ENCODE data around the gene DNAH10.

Gene DNAH10

GRCh38 chr12:123761841-123762714 lies at the start of gene DNAH10:
DNAH10 (plus strand) TSS chr12:123762301; CDS start chr12:123762337, 36 bp downstream.
- in situ Hi-C loops (cut with MboI; ENCODE audit: low sequenced_read_pairs) = no loop called here

DNA sequence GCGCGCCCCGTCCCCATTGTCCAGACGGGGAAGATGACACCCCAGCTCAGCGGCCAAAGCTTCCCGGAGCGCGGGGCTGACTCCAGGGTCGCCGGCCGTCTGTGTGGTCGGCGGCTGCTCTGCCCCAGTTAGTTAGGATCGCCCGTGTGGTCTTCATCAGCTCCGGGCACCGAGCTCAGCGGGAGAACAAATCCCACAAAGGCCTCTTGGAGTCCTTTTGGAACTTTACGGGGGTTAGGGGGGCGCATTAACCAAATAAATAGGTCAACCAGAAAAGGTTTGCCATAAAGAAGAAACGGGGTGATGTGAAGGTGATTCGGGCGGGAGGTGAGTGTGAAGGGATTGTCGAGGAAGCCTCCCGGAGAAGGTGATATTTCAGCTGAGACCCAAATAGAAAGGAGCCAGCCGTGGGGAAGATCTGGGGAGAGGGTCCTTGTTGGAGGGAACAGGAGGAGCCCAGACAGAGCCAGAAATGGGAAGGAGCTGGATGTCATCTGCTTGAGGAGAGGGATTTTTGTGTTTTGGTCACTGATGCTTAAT lies 49.3 kb upstream of the DNAH10 start:
- in situ Hi-C loops (cut with MboI; ENCODE audit: low sequenced_read_pairs) = no loop called here

- in situ Hi-C loops (cut with MboI; ENCODE audit: low sequenced_read_pairs) = no loop called here
These were observed 48.7 kb upstream of the DNAH10 start for GRCh38 chr12:123713398-123713797.

GRCh38 chr12:123713823-123714585 lies 48.1 kb upstream of the DNAH10 start:
- in situ Hi-C loops (cut with MboI; ENCODE audit: low sequenced_read_pairs) = no loop called here

GRCh38 chr12:123715195-123715594 lies 46.9 kb upstream of the DNAH10 start:
- in situ Hi-C loops (cut with MboI; ENCODE audit: low sequenced_read_pairs) = no loop called here

DNA sequence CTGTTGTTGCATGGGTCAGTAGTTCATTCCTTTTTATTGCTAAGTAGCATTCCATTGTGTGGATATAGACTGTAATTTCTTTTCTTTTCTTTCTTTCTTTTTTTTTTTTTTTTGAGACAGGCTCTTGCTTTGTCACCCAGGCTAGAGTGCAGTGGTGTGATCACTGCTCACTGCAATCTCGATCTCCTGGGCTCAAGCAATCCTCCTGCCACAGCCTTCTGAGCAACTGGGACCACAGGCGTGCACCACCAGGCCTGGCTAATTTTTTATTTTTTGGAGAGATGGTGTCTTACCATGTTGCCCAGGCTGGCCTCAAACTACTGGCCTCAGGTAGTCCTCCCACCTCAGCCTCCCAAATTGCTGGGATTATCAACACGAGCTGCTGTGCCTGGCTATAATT lies 44.8 kb upstream of the DNAH10 start:
- in situ Hi-C loops (cut with MboI; ENCODE audit: low sequenced_read_pairs) = no loop called here

- in situ Hi-C loops (cut with MboI; ENCODE audit: low sequenced_read_pairs) = no loop called here
These were observed 41.8 kb upstream of the DNAH10 start for GRCh38 chr12:123720141-123720814.

- in situ Hi-C loops (cut with MboI; ENCODE audit: low sequenced_read_pairs) = no loop called here
These were observed 40.9 kb upstream of the DNAH10 start for GRCh38 chr12:123721245-123721644.

GRCh38 chr12:123723011-123723410 lies 39.1 kb upstream of the DNAH10 start:
- in situ Hi-C loops (cut with MboI; ENCODE audit: low sequenced_read_pairs) = no loop called here

GRCh38 chr12:123723765-123724164 lies 38.3 kb upstream of the DNAH10 start:
- in situ Hi-C loops (cut with MboI; ENCODE audit: low sequenced_read_pairs) = no loop called here

GRCh38 chr12:123726244-123726643 lies 35.9 kb upstream of the DNAH10 start:
- in situ Hi-C loops (cut with MboI; ENCODE audit: low sequenced_read_pairs) = no loop called here

DNA sequence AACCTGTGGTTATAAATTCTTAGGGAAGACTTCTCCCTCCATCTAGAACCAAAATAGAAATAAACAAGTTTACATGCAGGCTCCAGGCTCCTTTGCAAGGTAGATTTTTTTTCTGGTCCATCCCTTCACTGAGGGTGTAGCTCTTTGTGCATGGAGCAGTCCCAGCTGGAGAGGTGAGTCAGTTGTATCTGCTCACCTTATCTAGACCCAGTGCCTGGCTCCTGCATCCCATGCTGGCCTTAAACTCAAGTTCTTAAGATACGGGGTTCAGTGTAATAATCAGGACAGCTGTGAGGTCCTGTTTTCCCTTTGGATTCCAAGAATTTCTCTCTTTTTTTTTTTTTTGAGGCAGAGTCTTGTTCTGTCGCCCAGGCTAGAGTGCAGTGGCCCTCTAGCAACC lies 35.1 kb upstream of the DNAH10 start:
- in situ Hi-C loops (cut with MboI; ENCODE audit: low sequenced_read_pairs) = no loop called here

- in situ Hi-C loops (cut with MboI; ENCODE audit: low sequenced_read_pairs) = no loop called here
These were observed 34.2 kb upstream of the DNAH10 start for GRCh38 chr12:123727878-123728277.

- in situ Hi-C loops (cut with MboI; ENCODE audit: low sequenced_read_pairs) = no loop called here
These were observed 30.5 kb upstream of the DNAH10 start for GRCh38 chr12:123731596-123731995.

DNA sequence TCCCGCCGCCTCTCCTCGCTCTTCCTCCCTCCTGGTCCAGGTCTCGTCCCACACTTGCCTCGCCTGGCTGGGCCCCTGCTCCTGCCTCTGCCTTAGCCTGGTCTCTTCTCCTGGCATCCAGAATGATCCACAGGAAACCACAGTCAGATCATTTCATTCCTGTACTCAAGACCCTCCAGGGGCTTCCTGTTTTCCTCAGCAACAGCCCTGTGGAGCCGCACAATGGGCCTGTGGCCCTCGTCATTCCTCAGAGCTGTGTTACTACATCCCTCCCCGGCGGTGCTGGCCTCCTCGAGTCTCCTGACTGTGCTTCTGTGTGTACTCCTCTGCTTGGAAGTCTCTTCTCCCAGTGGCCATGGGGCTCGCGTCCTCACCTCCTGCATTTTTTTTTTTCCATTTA lies 29.9 kb upstream of the DNAH10 start:
- in situ Hi-C loops (cut with MboI; ENCODE audit: low sequenced_read_pairs) = no loop called here

DNA sequence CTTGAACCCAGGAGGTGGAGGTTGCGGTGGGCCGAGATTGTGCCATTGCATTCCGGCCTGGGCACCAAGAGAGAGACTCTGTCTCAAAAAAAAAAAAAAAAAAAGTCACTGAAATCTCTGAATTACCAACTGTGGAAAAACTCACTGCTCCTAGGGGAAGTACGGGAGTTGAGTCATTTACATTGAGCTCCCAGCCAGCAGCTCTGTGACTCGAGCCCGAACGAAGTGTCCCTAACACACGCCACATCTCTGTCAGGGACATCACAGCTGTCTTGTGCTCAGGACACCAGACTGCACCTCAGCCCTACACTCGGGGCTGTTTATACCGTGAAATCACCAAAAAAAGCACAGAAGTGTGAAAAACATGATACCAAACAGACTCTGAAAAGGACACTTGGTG lies 28.9 kb upstream of the DNAH10 start:
- in situ Hi-C loops (cut with MboI; ENCODE audit: low sequenced_read_pairs) = no loop called here

DNA sequence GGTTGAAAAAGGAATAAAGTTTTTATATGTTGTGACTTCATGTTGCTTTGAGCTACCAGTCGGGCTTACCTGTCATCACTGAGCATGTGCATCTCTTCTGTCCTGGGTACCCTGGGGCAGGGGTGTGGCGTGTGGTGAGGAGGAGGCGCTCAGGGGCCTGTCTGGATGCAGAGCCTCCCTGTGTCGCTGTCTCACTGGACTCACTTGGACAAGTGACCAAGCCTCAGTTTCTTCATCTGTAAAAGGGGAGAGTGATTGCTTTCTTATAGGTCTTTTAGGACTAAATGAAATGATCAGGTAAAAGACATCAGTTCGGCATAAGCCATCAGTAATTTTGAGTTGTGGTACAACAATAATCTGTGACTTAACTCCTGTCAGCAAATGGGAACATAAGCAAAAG lies 27.8 kb upstream of the DNAH10 start:
- in situ Hi-C loops (cut with MboI; ENCODE audit: low sequenced_read_pairs) = no loop called here

GRCh38 chr12:123741937-123742572 lies 20.0 kb upstream of the DNAH10 start:
- in situ Hi-C loops (cut with MboI; ENCODE audit: low sequenced_read_pairs) = no loop called here

DNA sequence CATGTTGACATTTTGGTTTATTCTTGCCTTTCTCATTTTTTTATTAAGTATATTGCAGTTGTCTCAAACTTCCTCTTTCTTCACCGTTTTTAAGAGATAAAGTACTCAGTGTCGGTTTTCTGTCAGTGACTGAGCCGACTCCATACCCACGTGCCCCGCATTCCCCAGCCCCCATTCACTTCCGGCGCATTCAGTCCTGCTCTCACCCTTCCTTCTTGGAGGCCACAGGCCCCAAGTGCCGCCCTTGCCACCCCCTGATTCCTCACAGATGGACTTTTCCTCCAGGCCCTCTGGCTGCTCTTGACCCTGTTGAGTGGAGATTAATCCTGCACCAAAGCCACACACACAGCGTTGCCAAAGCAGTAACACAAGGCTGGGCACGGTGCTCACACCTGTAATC lies 19.1 kb upstream of the DNAH10 start:
- in situ Hi-C loops (cut with MboI; ENCODE audit: low sequenced_read_pairs) = no loop called here

- in situ Hi-C loops (cut with MboI; ENCODE audit: low sequenced_read_pairs) = no loop called here
These were observed 17.3 kb upstream of the DNAH10 start for GRCh38 chr12:123744836-123745235.

DNA sequence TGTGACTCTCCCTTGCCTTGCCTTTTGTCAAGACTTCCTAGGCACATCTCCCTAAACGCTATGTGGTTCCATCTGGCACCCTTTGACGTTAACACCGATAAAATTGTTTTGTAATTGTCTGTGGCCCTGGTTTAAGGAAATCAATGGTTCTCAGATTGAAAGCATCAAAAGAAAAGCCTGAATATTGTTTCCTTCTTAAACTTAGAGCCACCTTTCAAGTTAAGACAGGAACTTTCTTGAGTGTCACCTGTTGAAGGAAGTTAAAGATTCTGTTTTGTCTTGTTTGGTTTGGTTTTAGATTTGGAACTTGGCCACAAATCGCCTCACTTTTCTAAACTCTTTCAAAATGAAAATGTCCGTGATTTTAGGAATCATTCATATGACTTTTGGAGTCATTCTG lies 14.8 kb upstream of the DNAH10 start:
- in situ Hi-C loops (cut with MboI; ENCODE audit: low sequenced_read_pairs) = no loop called here
